Measurements from ENCODE around the gene RFX6.

Gene RFX6

GRCh38 chr6:116948533-116949304 lies 71.7 kb downstream of the RFX6 start:
- in situ Hi-C loops (cut with HindIII; ENCODE audit: low pct_ligation_motif_present, low sequenced_read_pairs): no loop called here
- H3K4me3 ChIP-seq (ENCODE audit: low read depth, low read length): no peak overlapping the region
- H3K36me3 ChIP-seq (replicated peaks): no peaks in the 10 kb centered on the region
- no peak for TF ChIP-seq CTCF (IDR thresholded peaks at IDR 0.05; ENCODE audit: low read depth, low read length, missing control alignments)
- DNase-seq: no peak
- no peak overlapping the region for H3K27ac ChIP-seq
- H3K27me3 ChIP-seq (replicated peaks): no peaks in the 10 kb centered on the region

- TF ChIP-seq CTCF (IDR thresholded peaks at IDR 0.05; ENCODE audit: low read depth, low read length, missing control alignments): no peak
Measured at GRCh38 chr6:116949964-116950363, 72.9 kb downstream of the RFX6 start.

GRCh38 chr6:116954335-116954734 lies 77.3 kb downstream of the RFX6 start:
- no peak for TF ChIP-seq CTCF (IDR thresholded peaks at IDR 0.05; ENCODE audit: low read depth, low read length, missing control alignments)
- no peak for DNase-seq
- Histone ChIP-seq H3K4me3 (ENCODE audit: low read depth, low read length) (no peak overlapping the region), H3K27ac (no peak overlapping the region), H3K27me3 (replicated peaks) (no peaks in the 10 kb centered on the region), H3K36me3 (replicated peaks) (no peaks in the 10 kb centered on the region)
- in situ Hi-C loops (cut with HindIII; ENCODE audit: low pct_ligation_motif_present, low sequenced_read_pairs): no loop called here

More at GRCh38 chr6:116949964-116950363, 72.9 kb downstream of the RFX6 start:
- DNase-seq: no peak
- no peaks in the 10 kb centered on the region for H3K27me3 ChIP-seq (replicated peaks)
- no peak overlapping the region for H3K27ac ChIP-seq
- H3K4me3 ChIP-seq (ENCODE audit: low read depth, low read length): no peak overlapping the region
- H3K36me3 ChIP-seq (replicated peaks): no peaks in the 10 kb centered on the region
- in situ Hi-C loops (cut with HindIII; ENCODE audit: low pct_ligation_motif_present, low sequenced_read_pairs): no loop called here

- H3K4me3 ChIP-seq (ENCODE audit: low read depth, low read length): no peak overlapping the region
- TF ChIP-seq CTCF (IDR thresholded peaks at IDR 0.05; ENCODE audit: low read depth, low read length, missing control alignments): no peak
- H3K27ac ChIP-seq: no peak overlapping the region
- H3K27me3 ChIP-seq (replicated peaks): no peaks in the 10 kb centered on the region
- no peak for DNase-seq
- H3K36me3 ChIP-seq (replicated peaks): no peaks in the 10 kb centered on the region
- in situ Hi-C loops (cut with HindIII; ENCODE audit: low pct_ligation_motif_present, low sequenced_read_pairs): no loop called here
Measured at GRCh38 chr6:116954938-116955337, 77.9 kb downstream of the RFX6 start.

GRCh38 chr6:116955773-116956172 lies 78.7 kb downstream of the RFX6 start:
- DNase-seq: no peak
- Histone ChIP-seq H3K36me3 (replicated peaks) (no peaks in the 10 kb centered on the region), H3K4me3 (ENCODE audit: low read depth, low read length) (no peak overlapping the region), H3K27me3 (replicated peaks) (no peaks in the 10 kb centered on the region), H3K27ac (no peak overlapping the region)
- in situ Hi-C loops (cut with HindIII; ENCODE audit: low pct_ligation_motif_present, low sequenced_read_pairs): no loop called here
- TF ChIP-seq CTCF (IDR thresholded peaks at IDR 0.05; ENCODE audit: low read depth, low read length, missing control alignments): no peak

- Histone ChIP-seq H3K36me3 (replicated peaks) (no peaks in the 10 kb centered on the region), H3K27me3 (replicated peaks) (no peaks in the 10 kb centered on the region), H3K4me3 (ENCODE audit: low read depth, low read length) (no peak overlapping the region), H3K27ac (no peak overlapping the region)
- no peak for TF ChIP-seq CTCF (IDR thresholded peaks at IDR 0.05; ENCODE audit: low read depth, low read length, missing control alignments)
- in situ Hi-C loops (cut with HindIII; ENCODE audit: low pct_ligation_motif_present, low sequenced_read_pairs): no loop called here
- no peak for DNase-seq
Measured at GRCh38 chr6:116963972-116964371, 86.9 kb downstream of the RFX6 start.
